ENCODE measurements around the gene CD3D.

CD3D gene

GRCh38 chr11:118375978-118376377 lies 33.5 kb upstream of the CD3D start:
- Histone ChIP-seq H3K27ac (no peak overlapping the region), H3K36me3 (peaks cover 100% of the 10 kb centered on the region), H3K4me1 (ENCODE audit: control insufficient read depth in 1 of 2, insufficient read depth in 1 of 2, low read depth in 1 of 2, low read length in 1 of 2) (no peaks in the 10 kb centered on the region), H3K9me3 (no peaks in the 10 kb centered on the region), H3K4me3 (ENCODE audit: low read depth in 1 of 2, low read length in 1 of 2) (no peak overlapping the region), H3K27me3 (no peaks in the 10 kb centered on the region)
- no peak for TF ChIP-seq CTCF (IDR thresholded peaks at IDR 0.05)

- Histone ChIP-seq H3K36me3 (peaks cover 100% of the 10 kb centered on the region), H3K4me3 (ENCODE audit: low read depth in 1 of 2, low read length in 1 of 2) (no peak overlapping the region), H3K9me3 (no peaks in the 10 kb centered on the region), H3K27me3 (no peaks in the 10 kb centered on the region), H3K4me1 (ENCODE audit: control insufficient read depth in 1 of 2, insufficient read depth in 1 of 2, low read depth in 1 of 2, low read length in 1 of 2) (no peaks in the 10 kb centered on the region), H3K27ac (no peak overlapping the region)
- no peak for TF ChIP-seq CTCF (IDR thresholded peaks at IDR 0.05)
Measured at GRCh38 chr11:118374729-118375128, 32.2 kb upstream of the CD3D start.

- TF ChIP-seq CTCF (IDR thresholded peaks at IDR 0.05) = no peak
- H3K27ac ChIP-seq = no peak overlapping the region
- H3K4me3 ChIP-seq (ENCODE audit: low read depth in 1 of 2, low read length in 1 of 2) = no peak overlapping the region
- no peaks in the 10 kb centered on the region for H3K4me1 ChIP-seq (ENCODE audit: control insufficient read depth in 1 of 2, insufficient read depth in 1 of 2, low read depth in 1 of 2, low read length in 1 of 2)
- no peaks in the 10 kb centered on the region for H3K9me3 ChIP-seq
- H3K27me3 ChIP-seq = no peaks in the 10 kb centered on the region
- peaks cover 100% of the 10 kb centered on the region for H3K36me3 ChIP-seq
Measured at GRCh38 chr11:118373871-118374270, 31.4 kb upstream of the CD3D start.

- Histone ChIP-seq H3K27me3 (no peaks in the 10 kb centered on the region), H3K4me1 (ENCODE audit: control insufficient read depth in 1 of 2, insufficient read depth in 1 of 2, low read depth in 1 of 2, low read length in 1 of 2) (no peaks in the 10 kb centered on the region), H3K36me3 (peaks cover 100% of the 10 kb centered on the region), H3K9me3 (no peaks in the 10 kb centered on the region), H3K4me3 (ENCODE audit: low read depth in 1 of 2, low read length in 1 of 2) (no peak overlapping the region), H3K27ac (no peak overlapping the region)
- no peak for TF ChIP-seq CTCF (IDR thresholded peaks at IDR 0.05)
Measured at GRCh38 chr11:118373263-118373662, 30.8 kb upstream of the CD3D start.

GRCh38 chr11:118370774-118371173 lies 28.3 kb upstream of the CD3D start:
- no peaks in the 10 kb centered on the region for H3K27me3 ChIP-seq
- H3K4me1 ChIP-seq (ENCODE audit: control insufficient read depth in 1 of 2, insufficient read depth in 1 of 2, low read depth in 1 of 2, low read length in 1 of 2) = no peaks in the 10 kb centered on the region
- peaks cover 100% of the 10 kb centered on the region for H3K36me3 ChIP-seq
- H3K9me3 ChIP-seq = no peaks in the 10 kb centered on the region
- no peak overlapping the region for H3K4me3 ChIP-seq (ENCODE audit: low read depth in 1 of 2, low read length in 1 of 2)
- no peak for TF ChIP-seq CTCF (IDR thresholded peaks at IDR 0.05)
- no peak overlapping the region for H3K27ac ChIP-seq

- Histone ChIP-seq H3K9me3 (no peaks in the 10 kb centered on the region), H3K27me3 (no peaks in the 10 kb centered on the region), H3K27ac (no peak overlapping the region), H3K4me1 (ENCODE audit: control insufficient read depth in 1 of 2, insufficient read depth in 1 of 2, low read depth in 1 of 2, low read length in 1 of 2) (no peaks in the 10 kb centered on the region), H3K36me3 (peaks cover 78% of the 10 kb centered on the region), H3K4me3 (ENCODE audit: low read depth in 1 of 2, low read length in 1 of 2) (no peak overlapping the region)
- TF ChIP-seq CTCF (IDR thresholded peaks at IDR 0.05) = no peak
Measured at GRCh38 chr11:118366287-118366686, 23.8 kb upstream of the CD3D start.

Measured in neutrophil (primary cell).